LNCAP (cell line): ENCODE data around the gene CEL.

Experiments used
- CTCF ChIP-seq: fragments of 450-650 bp; IDR thresholded peaks from 2 replicates; pipeline ENCODE4 v1.5.1; 2017; ENCODE audit warnings: mild to moderate bottlenecking

CEL gene

GRCh38 chr9:133109931-133110650 is 48.3 kb downstream of the CEL start:
- no peak for TF ChIP-seq CTCF

DNA sequence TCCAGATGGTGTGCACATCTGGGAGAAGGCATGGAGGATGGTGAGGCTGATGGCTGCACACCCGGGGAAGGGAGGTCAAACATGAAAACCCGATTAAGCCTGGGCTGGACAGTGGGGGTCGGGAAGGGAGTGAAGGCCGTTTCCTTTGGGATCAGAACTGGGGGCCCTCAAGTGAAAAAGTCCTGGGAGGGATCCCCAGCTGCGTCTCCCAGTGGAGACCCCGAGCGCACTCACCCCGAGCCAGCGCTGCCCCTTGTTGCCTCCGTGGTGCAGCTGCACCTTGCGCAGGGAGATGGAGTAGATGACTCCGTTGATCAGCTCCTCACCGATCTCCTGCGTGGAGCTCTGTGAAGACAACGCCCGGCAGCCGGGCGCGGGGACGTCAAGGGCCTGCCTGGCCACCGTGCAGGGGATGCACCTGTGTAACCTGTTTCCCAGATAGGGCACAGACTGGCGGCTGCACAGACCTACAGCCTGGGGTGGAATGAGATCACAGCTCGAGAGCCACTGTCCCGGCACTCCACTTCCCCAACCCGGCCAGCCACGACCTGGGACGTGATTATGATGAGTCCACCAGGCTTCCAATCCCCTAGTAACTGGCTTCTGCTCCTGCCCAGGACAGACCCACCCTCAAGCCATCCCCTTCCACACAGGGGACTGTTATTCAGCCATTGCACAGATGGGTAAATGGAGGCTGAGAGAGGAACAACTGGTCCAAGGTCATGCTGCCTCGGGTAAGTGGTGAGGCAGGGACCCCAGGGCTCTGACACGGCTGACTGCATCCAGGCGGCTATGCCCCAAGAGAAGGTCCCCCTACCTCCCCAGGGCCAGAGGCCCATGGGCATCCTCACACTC is 50.3 kb downstream of the CEL start:
- TF ChIP-seq CTCF = no peak

- no peak for TF ChIP-seq CTCF
Observed at GRCh38 chr9:133112663-133113026, 50.9 kb downstream of the CEL start.

DNA sequence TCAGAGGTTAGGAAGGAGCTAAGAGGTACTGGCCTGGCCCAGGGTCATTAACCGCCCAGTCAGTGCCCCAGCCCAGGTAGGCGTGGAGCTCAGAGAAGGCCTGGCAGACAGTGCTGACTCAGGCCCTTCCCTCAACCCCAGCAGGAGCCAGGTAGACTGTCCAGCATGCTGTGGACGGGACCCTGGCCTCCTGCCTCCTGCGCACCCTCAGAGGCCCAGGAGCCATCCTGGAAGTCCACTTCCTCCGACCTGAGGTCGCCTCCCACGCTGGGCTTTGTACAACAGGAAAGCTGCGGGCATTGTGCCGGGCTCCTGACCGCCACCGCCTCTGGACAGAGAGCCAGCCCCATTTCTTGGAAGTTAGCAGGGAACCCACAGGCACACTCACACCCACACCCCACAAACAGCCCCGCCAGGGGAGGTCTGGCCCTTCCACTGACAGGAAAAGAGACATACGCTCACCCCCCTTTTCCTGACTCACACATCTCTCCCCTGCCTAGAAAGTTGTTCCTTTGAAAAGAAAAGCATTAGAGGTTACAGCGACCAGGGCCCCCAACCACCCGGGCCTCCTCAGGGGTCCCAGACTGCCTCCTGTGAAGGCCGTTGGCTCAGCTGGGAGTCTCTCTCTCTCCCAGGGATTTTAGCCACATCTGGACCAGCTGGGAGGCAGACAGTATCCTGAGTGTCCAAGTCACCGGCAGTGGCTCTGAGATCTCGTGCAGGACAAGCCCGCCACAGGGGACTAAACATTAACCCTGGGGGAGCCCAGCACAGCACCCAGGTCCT is 51.6 kb downstream of the CEL start:
- no peak for TF ChIP-seq CTCF

DNA sequence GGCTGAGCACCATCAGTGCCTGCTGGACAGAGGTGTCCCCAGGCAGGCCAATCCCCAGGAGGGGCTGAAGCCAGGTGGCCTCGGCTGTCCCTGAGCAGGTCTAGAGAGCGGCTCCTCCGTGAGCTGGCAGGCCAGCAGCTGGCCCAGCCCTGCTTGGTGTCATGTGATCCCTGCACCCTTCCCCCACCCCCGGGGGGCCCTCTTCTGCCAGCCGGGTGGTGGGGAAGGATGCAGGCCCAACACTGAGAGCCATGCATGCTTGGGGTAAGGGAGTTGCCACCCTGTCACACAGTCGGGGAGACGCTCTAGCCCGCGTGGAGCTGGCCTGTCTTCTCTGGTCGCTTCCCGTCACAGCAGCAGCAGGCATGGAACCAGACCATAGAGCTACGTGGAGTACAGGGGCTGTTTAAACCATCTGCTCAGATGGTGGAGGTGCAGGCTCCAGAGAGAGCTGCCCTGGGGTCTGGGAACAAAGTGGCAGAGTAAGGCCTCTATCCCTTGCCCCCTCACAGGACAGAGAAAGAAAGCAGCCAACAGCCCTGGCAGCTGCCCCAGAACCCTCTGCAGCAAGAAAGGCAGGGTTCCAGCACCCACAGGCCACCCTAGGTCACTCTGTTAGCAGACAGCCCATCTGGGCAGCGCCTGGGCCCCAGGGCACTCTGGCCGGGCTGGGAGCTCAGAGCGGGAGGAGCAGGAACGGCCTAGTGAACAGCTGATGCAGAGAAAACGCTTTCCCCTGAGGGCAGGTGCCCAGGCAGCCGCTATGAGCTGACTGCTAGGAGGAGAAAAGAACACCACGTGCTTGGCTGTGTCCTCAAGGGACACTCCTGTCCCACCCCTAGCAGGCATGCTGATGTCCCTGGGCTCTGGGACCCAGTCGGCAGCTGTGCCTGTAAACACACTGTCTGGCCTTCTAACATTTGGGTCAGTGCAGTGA is 52.4 kb downstream of the CEL start:
- TF ChIP-seq CTCF = no peak

- TF ChIP-seq CTCF = no peak
Observed at GRCh38 chr9:133114886-133115603, 53.3 kb downstream of the CEL start.
